H1 (cell line): ENCODE data around the gene EXOC1. TPM values are rescaled to one million over a fixed set of nuclear protein-coding genes. Genes with fewer than 3 reads are reported as not detected.

Source experiments
- CTCF ChIA-PET: fragments of 300-600 bp; sonication (Branson Sonifier 250); formaldehyde crosslinking; loops from one replicate; lab custom pipeline; 2021; ENCODE audit not compliant: partially characterized antibody; lab: Charles Lee
- POLR2A ChIA-PET: fragments of 300-600 bp; sonication (Branson Sonifier 250); formaldehyde crosslinking; loops from one replicate; lab custom pipeline; 2021; ENCODE audit warnings: inconsistent platforms; ENCODE audit not compliant: partially characterized antibody; lab: Charles Lee
- DNase-seq, 2 experiments: peaks; one replicate each; pipeline versions ENCODE4 v3.0.0 to v3.0.0-alpha.2; 2010 to 2022; ENCODE audit warnings: low spot score in 2 of 2, low read depth in 1 of 2, mixed read lengths in 1 of 2
- FAIRE-seq: peaks from 2 replicates; lab custom pipeline; 2011; peaks lifted over from hg19 to GRCh38; lab: Jason Lieb, UNC
- H2AFZ ChIP-seq: 2 replicates; pipeline ENCODE4 v1.8.1; 2012; ENCODE audit warnings: low read length, inconsistent platforms
- H2AK5ac ChIP-seq: 2 replicates; pipeline ENCODE4 v1.6.1; 2013; ENCODE audit warnings: low read depth, low read length
- H2BK120ac ChIP-seq: replicated peaks from 2 replicates; pipeline ENCODE3; 2013; ENCODE audit warnings: low read depth, low read length, inconsistent platforms
- H2BK12ac ChIP-seq: 2 replicates; pipeline ENCODE4 v1.6.1; 2013; ENCODE audit warnings: low read depth, low read length
- H2BK15ac ChIP-seq: 2 replicates; pipeline ENCODE4 v1.6.1; 2013; ENCODE audit warnings: low read length
- H2BK20ac ChIP-seq: 2 replicates; pipeline ENCODE4 v1.6.1; 2013; ENCODE audit warnings: low read length
- H2BK5ac ChIP-seq: 2 replicates; pipeline ENCODE4 v1.6.1; 2013; ENCODE audit warnings: low read depth, low read length
- H3K14ac ChIP-seq: 2 replicates; pipeline ENCODE4 v1.6.1; 2013; ENCODE audit warnings: inconsistent platforms; ENCODE audit not compliant: insufficient read length
- H3K18ac ChIP-seq: 2 replicates; pipeline ENCODE4 v1.6.1; 2013; ENCODE audit warnings: low read length; ENCODE audit errors: extremely low read depth
- H3K23ac ChIP-seq: 2 replicates; pipeline ENCODE4 v1.6.1; 2013; ENCODE audit warnings: inconsistent platforms; ENCODE audit not compliant: insufficient read length
- H3K23me2 ChIP-seq: 2 replicates; pipeline ENCODE4 v1.6.1; 2013; ENCODE audit warnings: low read depth, low read length
- H3K27ac ChIP-seq: 2 replicates; pipeline ENCODE4 v1.6.1; 2011; ENCODE audit warnings: low read depth, low read length, inconsistent platforms
- H3K27me3 ChIP-seq, 4 experiments: replicated peaks in 1 of 4; 1 replicate in 1 of 4; 2 replicates in 3 of 4; pipeline versions ENCODE4 v1.6.1 to v1.8.1; 2011 to 2013; ENCODE audit warnings: low read length in 3 of 4, mild to moderate bottlenecking in 3 of 4, inconsistent platforms in 2 of 4, mixed read lengths in 2 of 4, moderate library complexity in 1 of 4; ENCODE audit not compliant: control insufficient read depth in 3 of 4, insufficient read depth in 3 of 4; ENCODE audit errors: extremely low read depth in 1 of 4
- H3K36me3 ChIP-seq, 4 experiments: 2 replicates each; pipeline versions ENCODE4 v1.6.1 to v1.8.1; 2011 to 2013; ENCODE audit warnings: mild to moderate bottlenecking in 4 of 4, low read length in 3 of 4, moderate library complexity in 2 of 4, control low read depth in 1 of 4, inconsistent platforms in 1 of 4; ENCODE audit not compliant: insufficient read depth in 4 of 4, control insufficient read depth in 2 of 4
- H3K4ac ChIP-seq: replicated peaks from 2 replicates; pipeline ENCODE3; 2013; ENCODE audit warnings: low read length, low read depth, mixed read lengths, inconsistent platforms; ENCODE audit not compliant: insufficient read length
- H3K4me1 ChIP-seq, 4 experiments: replicated peaks in 1 of 4; 1 replicate in 1 of 4; 2 replicates in 3 of 4; pipeline versions ENCODE4 v1.6.1 to v1.8.1; 2011 to 2013; ENCODE audit warnings: low read length in 3 of 4, inconsistent platforms in 2 of 4, mixed read lengths in 1 of 4; ENCODE audit not compliant: insufficient read depth in 4 of 4, control insufficient read depth in 3 of 4
- H3K4me2 ChIP-seq, 2 experiments: 2 replicates each; pipeline versions ENCODE4 v1.6.1 to v1.8.1; 2011 to 2013; ENCODE audit warnings: low read depth in 2 of 2, low read length in 2 of 2, control low read depth in 1 of 2, inconsistent platforms in 1 of 2, mild to moderate bottlenecking in 1 of 2; ENCODE audit not compliant: insufficient read depth in 1 of 2
- H3K4me3 ChIP-seq, 4 experiments: fragments of 200-600, 300-600 bp in 1 of 4; sonication (generic), shearing (Covaris generic), sonication (Bioruptor Twin) in 1 of 4; 2 replicates each; pipeline versions ENCODE4 v1.5.1 to v1.8.1; 2011 to 2016; ENCODE audit warnings: low read length in 4 of 4, low read depth in 3 of 4, control low read depth in 2 of 4, inconsistent platforms in 2 of 4, mild to moderate bottlenecking in 2 of 4, mixed read lengths in 1 of 4, moderate library complexity in 1 of 4; ENCODE audit not compliant: insufficient read depth in 2 of 4; ENCODE audit errors: extremely low read depth in 1 of 4
- H3K56ac ChIP-seq: replicated peaks from 2 replicates; pipeline ENCODE3; 2013; ENCODE audit warnings: low read depth, mild to moderate bottlenecking, mixed read lengths, low read length, inconsistent platforms; ENCODE audit not compliant: insufficient read length
- H3K79me1 ChIP-seq: 2 replicates; pipeline ENCODE4 v1.6.1; 2013; ENCODE audit warnings: low read depth, low read length, control low read depth
- H3K79me2 ChIP-seq, 2 experiments: 2 replicates each; pipeline versions ENCODE4 v1.6.1 to v1.8.1; 2012 to 2013; ENCODE audit warnings: low read length in 2 of 2, mild to moderate bottlenecking in 2 of 2, inconsistent platforms in 1 of 2; ENCODE audit not compliant: insufficient read depth in 2 of 2, control insufficient read depth in 1 of 2
- H3K9ac ChIP-seq, 4 experiments: replicated peaks in 1 of 4; 1 replicate in 1 of 4; 2 replicates in 3 of 4; pipeline versions ENCODE4 v1.6.1 to v1.8.1; 2011 to 2013; ENCODE audit warnings: low read depth in 3 of 4, low read length in 3 of 4, control low read depth in 2 of 4, mild to moderate bottlenecking in 2 of 4, moderate library complexity in 2 of 4, inconsistent platforms in 1 of 4; ENCODE audit errors: extremely low read depth in 1 of 4
- H3K9me3 ChIP-seq, 2 experiments: 2 replicates each; pipeline versions ENCODE4 v1.6.1 to v1.8.1; 2012 to 2013; ENCODE audit warnings: mild to moderate bottlenecking in 2 of 2, moderate library complexity in 2 of 2, control low read depth in 1 of 2, inconsistent platforms in 1 of 2, low read depth in 1 of 2, low read length in 1 of 2, mixed read lengths in 1 of 2; ENCODE audit not compliant: insufficient read depth in 2 of 2
- H4K20me1 ChIP-seq, 2 experiments: replicated peaks in 1 of 2; 2 replicates each; pipeline versions ENCODE3 to v1.8.1; 2011 to 2013; ENCODE audit warnings: inconsistent platforms in 2 of 2, low read length in 2 of 2, mild to moderate bottlenecking in 1 of 2; ENCODE audit not compliant: insufficient read depth in 2 of 2, control insufficient read depth in 1 of 2
- H4K5ac ChIP-seq: 2 replicates; pipeline ENCODE4 v1.6.1; 2013; ENCODE audit warnings: low read length, low read depth, mixed read lengths, inconsistent platforms; ENCODE audit not compliant: insufficient read length
- H4K8ac ChIP-seq: 2 replicates; pipeline ENCODE4 v1.8.0; 2013; ENCODE audit warnings: mild to moderate bottlenecking, moderate library complexity, low read length, inconsistent platforms; ENCODE audit not compliant: insufficient read depth; ENCODE audit errors: extremely low read depth
- H4K91ac ChIP-seq: replicated peaks from 2 replicates; pipeline ENCODE3; 2013; ENCODE audit warnings: low read length, mixed read lengths, inconsistent platforms; ENCODE audit not compliant: insufficient read length
- ATF3 ChIP-seq: IDR thresholded peaks from 2 replicates; pipeline ENCODE4 v1.6.1; 2011; ENCODE audit warnings: low read depth, mild to moderate bottlenecking, low read length; ENCODE audit not compliant: insufficient read depth
- CHD1 ChIP-seq: IDR thresholded peaks from 2 replicates; pipeline ENCODE4 v1.6.1; 2012; ENCODE audit warnings: low read depth, low read length, improper control_type of control experiment
- CREB1 ChIP-seq: IDR thresholded peaks from 2 replicates; pipeline ENCODE4 v1.6.1; 2012; ENCODE audit warnings: inconsistent platforms
- CTBP2 ChIP-seq: IDR thresholded peaks from 2 replicates; pipeline ENCODE4 v1.7.0; 2011; ENCODE audit warnings: borderline replicate concordance, mild to moderate bottlenecking, moderate library complexity, mixed read lengths, low read length; ENCODE audit not compliant: insufficient read depth, insufficient read length
- GABPA ChIP-seq: IDR thresholded peaks from 2 replicates; pipeline ENCODE4 v1.6.1; 2011; ENCODE audit warnings: mild to moderate bottlenecking, low read length, moderate library complexity, borderline replicate concordance; ENCODE audit not compliant: insufficient read depth
- JUND ChIP-seq: IDR thresholded peaks from 2 replicates; pipeline ENCODE4 v1.6.1; 2011; ENCODE audit warnings: mild to moderate bottlenecking, improper control_type of control experiment, low read length
- KDM1A ChIP-seq: fragments of 200-600, 300-600 bp; sonication (generic); IDR thresholded peaks from 2 replicates; pipeline ENCODE4 v1.7.1; 2016; ENCODE audit warnings: mild to moderate bottlenecking, low read length, borderline replicate concordance
- MAX ChIP-seq: IDR thresholded peaks from 2 replicates; pipeline ENCODE4 v1.6.1; 2012; ENCODE audit warnings: inconsistent platforms
- NANOG ChIP-seq: IDR thresholded peaks from 2 replicates; pipeline ENCODE4 v1.6.1; 2011; ENCODE audit warnings: low read length, low read depth, mild to moderate bottlenecking, inconsistent platforms; ENCODE audit not compliant: insufficient read depth, poor library complexity, severe bottlenecking
- RBBP5 ChIP-seq: IDR thresholded peaks from 2 replicates; pipeline ENCODE4 v1.7.1; 2012; ENCODE audit warnings: low read depth, mild to moderate bottlenecking, inconsistent platforms, low read length, moderate library complexity, borderline replicate concordance
- RXRA ChIP-seq: IDR thresholded peaks from 2 replicates; pipeline ENCODE4 v1.6.1; 2011; ENCODE audit warnings: low read depth, mild to moderate bottlenecking, low read length, moderate library complexity; ENCODE audit not compliant: insufficient read depth
- SP4 ChIP-seq: IDR thresholded peaks from 2 replicates; pipeline ENCODE4 v1.6.1; 2012; ENCODE audit warnings: low read length, inconsistent platforms
- SUZ12 ChIP-seq: fragments of 200-600 bp; sonication (generic); IDR thresholded peaks from 2 replicates; pipeline ENCODE4 v1.6.1; 2012; ENCODE audit warnings: mild to moderate bottlenecking, inconsistent platforms, low read length, moderate library complexity, mixed read lengths
- TCF12 ChIP-seq: IDR thresholded peaks from 2 replicates; pipeline ENCODE4 v1.6.1; 2011; ENCODE audit warnings: low read depth, mild to moderate bottlenecking, low read length
- WGBS, 2 experiments: shearing (Covaris generic) in 1 of 2; methylation state at CpG; one replicate each; pipeline versions ENCODE4 v1.1.6 to v1.1.7; 2013 to 2015; ENCODE audit warnings: low lambda C conversion rate in 2 of 2, mixed read lengths in 2 of 2, inconsistent platforms in 1 of 2, low coverage in 1 of 2, missing lambda C conversion rate in 1 of 2; ENCODE audit not compliant: insufficient replicate concordance in 2 of 2, insufficient coverage in 1 of 2, insufficient read length in 1 of 2; ENCODE audit errors: extremely low coverage in 1 of 2, missing lambda C conversion rate in 1 of 2; 5-methylcytosine and 5-hydroxymethylcytosine counted together
- polyA plus RNA-seq, 7 experiments: library from polyadenylated mRNA; depleted of rRNA in 3 of 7; stranded (reverse) in 5 of 7; unstranded in 2 of 7; fragments of >200 nt in 5 of 7; fragments of 200-250 nt in 2 of 7; gene quantifications; 1 replicate in 5 of 7; 2 replicates in 1 of 7; 4 replicates in 1 of 7; pipeline versions ENCODE4 v1.2.1 to v1.2.3, GENCODE V29; 2011 to 2013; ENCODE audit warnings: missing spikeins in 2 of 7, mixed read lengths in 2 of 7
- total RNA-seq: library from RNA; stranded (reverse); fragmentation: NEBNext Ultra II Directional; extraction: Animal tissue kit (Norgen Biotek cat#: 25700); gene quantifications from 2 replicates; pipeline ENCODE4 v1.2.1, GENCODE V29; 2021

The EXOC1 gene
- total and polyA plus RNA-seq, 2 of the 8 experiments (the other 6 are each of a cell fraction or from before 2014, with no cell fraction given): 5.9 to 19.6 TPM

- Histone ChIP-seq H2BK5ac (no peak overlapping the region), H4K8ac (no peak overlapping the region), H3K27me3 (no peaks in the 10 kb centered on the region), H3K23ac (no peak overlapping the region), H2AFZ (peak overlapping the region; percentile 90), H3K4ac (no peak overlapping the region), H2BK20ac (no peak overlapping the region), H4K91ac (no peak overlapping the region), H4K20me1 (no peaks in the 10 kb centered on the region), H2AK5ac (no peak overlapping the region), H3K14ac (no peak overlapping the region), H3K4me2 (no peak overlapping the region), H3K27ac (no peak overlapping the region), H2BK12ac (0 out of 2 replicates have a peak overlapping the region, but pooled peaks have one; percentile 7), H3K18ac (no peak overlapping the region), H3K9me3 (no peaks in the 10 kb centered on the region), H3K79me1 (no peaks in the 10 kb centered on the region), H3K36me3 (no peaks in the 10 kb centered on the region), H2BK15ac (no peak overlapping the region), H3K79me2 (no peaks in the 10 kb centered on the region), H3K4me1 (no peaks in the 10 kb centered on the region), H2BK120ac (no peak overlapping the region), H3K23me2 (no peaks in the 10 kb centered on the region; the same call in 1 of the 2 replicates), H3K4me3 (no peak overlapping the region), H4K5ac (no peak overlapping the region), H3K9ac (no peak overlapping the region), H3K56ac (no peak overlapping the region)
- 90% methylated on average over 5 of the region's 5 CpGs; no CpG with 5 or more reads in 1 of the 2 experiments for WGBS, 2 experiments
- ChIA-PET POLR2A (interaction anchor here (0.6 to 1.9 kb wide), 2 partner anchors 466 to 515 kb away, joined by 4 read pairs; partner anchors contain the start of gene AASDH), CTCF (interaction anchor here (0.7 to 1.1 kb wide), 2 partner anchors 12 to 37 kb away, joined by 3 to 4 read pairs; no protein-coding TSS in a partner anchor)
- DNase-seq: no peak
- TF ChIP-seq TCF12: no peak
- no peak for TF ChIP-seq RBBP5
- TF ChIP-seq GABPA: no peak
- no peak for TF ChIP-seq CHD1
- no peak for TF ChIP-seq MAX
- TF ChIP-seq KDM1A: no peak
- TF ChIP-seq NANOG: no peak
- TF ChIP-seq CREB1: no peak
- no peak for TF ChIP-seq SP4
- TF ChIP-seq CTBP2: no peak
- TF ChIP-seq RXRA: no peak
- TF ChIP-seq ATF3: no peak
- no peak for TF ChIP-seq JUND
- no peak for TF ChIP-seq SUZ12
- FAIRE-seq: no peak
These were observed 67.1 kb downstream of the EXOC1 start for GRCh38 chr4:55920571-55920970.
